Common myeloid progenitor, CD34-positive (primary cell): ENCODE data around the gene CHSY1.

ENCODE experiments used
- CTCF ChIA-PET: fragments of 350-600 bp; sonication (Branson Sonifier 250); formaldehyde crosslinking; loops from one replicate; lab custom pipeline; 2021; ENCODE audit warnings: antibody characterized with exemption; lab: Charles Lee
- POLR2A ChIA-PET: fragments of 350-600 bp; sonication (Branson Sonifier 250); formaldehyde crosslinking; loops from one replicate; lab custom pipeline; 2021; ENCODE audit warnings: antibody characterized with exemption; lab: Charles Lee
- DNase-seq, 3 donors: peaks; one replicate each; pipeline versions ENCODE4 v3.0.0 to v3.0.0-alpha.2; 2013
- H3K27ac ChIP-seq, 2 experiments: 1 replicate in 1 of 2; 2 replicates in 1 of 2; pipeline ENCODE4 v1.7.0; 2013; ENCODE audit warnings: inconsistent platforms in 2 of 2, low read length in 2 of 2, mild to moderate bottlenecking in 2 of 2, low read depth in 1 of 2, moderate library complexity in 1 of 2; ENCODE audit not compliant: severe bottlenecking in 2 of 2, insufficient read depth in 1 of 2, poor library complexity in 1 of 2
- H3K27me3 ChIP-seq, 5 experiments: replicated peaks in 2 of 5; 1 replicate in 3 of 5; 2 replicates in 2 of 5; pipeline versions ENCODE4 v1.6.1 to v1.7.0; 2013; ENCODE audit warnings: low read length in 4 of 5, mild to moderate bottlenecking in 2 of 5, moderate library complexity in 2 of 5, inconsistent platforms in 1 of 5; ENCODE audit not compliant: insufficient read depth in 5 of 5, control insufficient read depth in 4 of 5
- H3K36me3 ChIP-seq, 4 experiments: 1 replicate in 2 of 4; 2 replicates in 2 of 4; pipeline versions ENCODE4 v1.6.1 to v1.7.0; 2013; ENCODE audit warnings: low read length in 3 of 4, control low read depth in 1 of 4, mild to moderate bottlenecking in 1 of 4; ENCODE audit not compliant: control insufficient read depth in 4 of 4, insufficient read depth in 4 of 4
- H3K4me1 ChIP-seq, 4 experiments: 1 replicate in 3 of 4; 2 replicates in 1 of 4; pipeline versions ENCODE4 v1.6.1 to v1.7.1; 2013; ENCODE audit warnings: low read length in 3 of 4, mild to moderate bottlenecking in 3 of 4, control low read depth in 1 of 4, inconsistent platforms in 1 of 4, moderate library complexity in 1 of 4; ENCODE audit not compliant: control insufficient read depth in 4 of 4, insufficient read depth in 4 of 4; ENCODE audit errors: control extremely low read depth in 1 of 4
- H3K4me3 ChIP-seq, 7 experiments: 1 replicate in 4 of 7; 2 replicates in 3 of 7; pipeline versions ENCODE4 v1.5.1 to v1.7.0; 2013; ENCODE audit warnings: mild to moderate bottlenecking in 7 of 7, low read length in 6 of 7, moderate library complexity in 6 of 7, inconsistent platforms in 2 of 7, low read depth in 2 of 7, control low read depth in 1 of 7; ENCODE audit not compliant: insufficient read depth in 4 of 7, control insufficient read depth in 1 of 7; ENCODE audit errors: extremely low read depth in 1 of 7
- H3K9me3 ChIP-seq, 5 experiments: 1 replicate in 4 of 5; 2 replicates in 1 of 5; pipeline versions ENCODE4 v1.6.1 to v1.7.1; 2013; ENCODE audit warnings: low read length in 4 of 5, mild to moderate bottlenecking in 2 of 5, inconsistent platforms in 1 of 5, low read depth in 1 of 5, moderate library complexity in 1 of 5; ENCODE audit not compliant: control insufficient read depth in 4 of 5, insufficient read depth in 2 of 5; ENCODE audit errors: control extremely low read depth in 1 of 5
- WGBS: methylation state at CpG from one replicate; pipeline ENCODE4 v1.1.5; 2013; ENCODE audit not compliant: insufficient coverage; 5-methylcytosine and 5-hydroxymethylcytosine counted together

Gene CHSY1

DNA sequence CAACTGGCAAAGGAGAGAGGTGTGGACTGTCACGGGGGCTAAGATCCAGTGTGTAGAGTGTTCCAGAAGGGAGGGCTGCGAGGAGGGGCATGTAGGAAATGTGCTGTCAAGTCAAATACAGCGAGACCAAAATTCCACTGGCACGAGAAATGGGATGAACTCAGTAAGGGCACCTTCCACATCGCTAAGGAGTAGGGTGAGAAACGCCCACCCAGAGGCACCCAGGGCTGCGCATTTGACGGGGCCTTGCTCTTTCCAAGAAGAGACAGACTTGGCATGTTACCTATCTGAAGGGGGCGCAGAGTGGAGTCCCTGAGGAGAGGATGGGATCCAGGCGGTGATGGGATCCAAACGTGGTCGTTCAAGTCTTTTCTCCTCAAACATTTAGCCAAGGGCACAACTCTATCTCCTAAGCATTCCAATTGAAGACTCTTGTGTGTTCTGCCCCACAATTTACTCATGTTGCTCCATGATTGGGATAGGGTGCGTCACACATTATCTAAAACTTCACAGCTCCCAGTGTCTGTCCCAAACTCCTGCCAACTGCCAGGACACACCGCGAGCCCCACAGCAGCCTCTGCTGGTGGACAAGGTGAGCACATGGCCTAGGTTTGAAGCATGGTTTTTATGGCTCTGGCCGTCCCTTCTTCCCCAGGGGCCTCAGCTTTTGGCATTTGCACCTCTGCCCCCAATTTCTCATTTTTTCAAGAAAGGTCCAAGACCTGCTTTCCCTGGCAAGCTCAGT lies 17.8 kb upstream of the CHSY1 start:
- no peaks in the 10 kb centered on the region for H3K9me3 ChIP-seq
- 93% methylated on average over 14 of the region's 16 CpGs for WGBS
- H3K27ac ChIP-seq: no peak overlapping the region
- no peak for DNase-seq
- H3K36me3 ChIP-seq: peaks cover 17 to 52% (median 44%) of the 10 kb centered on the region in 4 experiments
- H3K4me1 ChIP-seq: peaks cover 0 to 4% (median 0%) of the 10 kb centered on the region in 4 experiments
- no peaks in the 10 kb centered on the region for H3K27me3 ChIP-seq
- H3K4me3 ChIP-seq: no peak overlapping the region
- ChIA-PET CTCF (interaction anchor here (0.6 to 1.8 kb wide), 6 partner anchors 12 to 253 kb away, joined by 3 to 9 read pairs (median 4); no protein-coding TSS in a partner anchor), POLR2A (no interaction called here)

DNA sequence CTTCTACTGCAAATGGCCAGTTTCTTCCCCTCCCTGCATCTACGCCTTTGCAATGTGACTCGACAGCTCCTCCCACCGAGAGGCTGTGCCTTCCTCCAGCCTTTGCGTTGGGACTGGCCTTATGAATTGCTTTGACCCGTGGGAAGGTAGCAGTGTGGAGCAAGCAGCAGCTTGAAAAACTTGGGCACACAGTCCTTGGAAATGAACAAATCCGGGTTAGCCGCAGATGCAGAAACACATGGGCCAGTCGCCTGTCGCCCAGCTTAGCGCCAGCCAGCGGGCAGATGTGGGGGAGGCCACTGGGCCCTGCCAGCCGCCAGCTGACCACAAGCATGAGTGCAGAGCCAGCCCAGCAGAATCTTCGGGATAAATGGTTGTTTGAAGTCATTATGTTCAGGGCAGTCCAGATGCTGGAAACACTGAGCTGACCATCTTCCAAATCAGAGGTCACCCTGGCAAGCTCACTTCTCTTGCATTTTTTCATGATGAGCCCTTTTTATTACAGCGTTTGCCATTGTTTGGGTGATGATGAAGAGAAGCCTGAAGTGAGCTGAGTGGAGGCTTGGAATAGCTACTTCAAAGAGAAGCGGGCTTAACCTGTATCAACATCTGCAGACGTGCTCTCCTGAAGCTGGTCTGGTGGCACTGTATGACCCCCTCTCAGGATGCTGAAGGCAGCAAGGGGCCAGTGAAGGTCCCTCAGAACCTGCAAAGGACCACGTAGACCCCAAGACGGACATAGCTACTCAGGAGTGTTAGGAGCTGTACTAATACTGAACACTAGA lies 15.7 kb upstream of the CHSY1 start:
- POLR2A ChIA-PET: interaction anchor here (0.6 to 1.3 kb wide), 3 partner anchors 9 to 241 kb away, joined by 3 to 4 read pairs (median 3); partner anchors contain the start of gene SNRPA1
- H3K27me3 ChIP-seq: no peaks in the 10 kb centered on the region
- peaks cover 7 to 31% (median 27%) of the 10 kb centered on the region in 4 experiments for H3K36me3 ChIP-seq
- H3K27ac ChIP-seq: no peak overlapping the region
- H3K4me3 ChIP-seq: no peak overlapping the region
- DNase-seq: no peak
- WGBS: 93% methylated on average over 17 of the region's 18 CpGs
- peaks cover 0 to 4% (median 0%) of the 10 kb centered on the region in 4 experiments for H3K4me1 ChIP-seq
- CTCF ChIA-PET: interaction anchor here (0.8 to 2.1 kb wide), 11 partner anchors 9 to 387 kb away, joined by 3 to 13 read pairs (median 4); no protein-coding TSS in a partner anchor
- H3K9me3 ChIP-seq: no peaks in the 10 kb centered on the region

- ChIA-PET POLR2A (no interaction called here), CTCF (interaction anchor here (0.9 to 2.1 kb wide), 7 partner anchors 9 to 388 kb away, joined by 3 to 13 read pairs (median 4); no protein-coding TSS in a partner anchor)
- WGBS: 96% methylated on average over 9 of the region's 9 CpGs
- Histone ChIP-seq H3K9me3 (no peaks in the 10 kb centered on the region), H3K4me3 (no peak overlapping the region), H3K36me3 (peaks cover 4 to 25% (median 21%) of the 10 kb centered on the region in 4 experiments), H3K4me1 (peaks cover 0 to 4% (median 0%) of the 10 kb centered on the region in 4 experiments), H3K27ac (no peak overlapping the region), H3K27me3 (no peaks in the 10 kb centered on the region)
- no peak for DNase-seq
Measured at GRCh38 chr15:101266787-101267186, 14.9 kb upstream of the CHSY1 start.

DNA sequence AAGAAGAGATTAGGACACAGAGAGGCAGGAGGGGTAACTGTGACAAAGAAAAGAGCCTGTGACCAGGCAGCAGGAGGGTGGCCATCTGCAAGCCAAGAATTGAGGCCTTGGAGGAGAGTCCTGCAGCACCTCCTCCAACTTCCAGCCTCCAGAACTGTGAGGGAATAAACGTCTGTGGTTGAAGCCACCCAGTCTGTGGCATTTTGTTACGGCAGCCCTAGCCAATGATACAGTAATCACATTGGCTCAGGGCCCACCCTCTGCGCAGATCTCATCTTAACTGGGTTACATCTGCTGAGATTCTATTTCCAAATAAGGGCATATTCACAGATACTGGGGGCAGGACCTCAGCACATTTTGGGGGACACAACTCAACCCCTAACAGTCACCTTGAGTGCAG lies 14.2 kb upstream of the CHSY1 start:
- POLR2A ChIA-PET: no interaction called here
- Histone ChIP-seq H3K4me1 (peaks cover 0 to 4% (median 0%) of the 10 kb centered on the region in 4 experiments), H3K27ac (no peak overlapping the region), H3K27me3 (no peaks in the 10 kb centered on the region), H3K4me3 (no peak overlapping the region), H3K9me3 (no peaks in the 10 kb centered on the region), H3K36me3 (peaks cover 4 to 17% (median 14%) of the 10 kb centered on the region in 4 experiments)
- CTCF ChIA-PET: interaction anchor here (0.6 to 2.1 kb wide), 6 partner anchors 8 to 376 kb away, joined by 3 to 13 read pairs (median 4); no protein-coding TSS in a partner anchor
- no peak for DNase-seq
- WGBS: 86% methylated on average over 2 of the region's 3 CpGs

DNA sequence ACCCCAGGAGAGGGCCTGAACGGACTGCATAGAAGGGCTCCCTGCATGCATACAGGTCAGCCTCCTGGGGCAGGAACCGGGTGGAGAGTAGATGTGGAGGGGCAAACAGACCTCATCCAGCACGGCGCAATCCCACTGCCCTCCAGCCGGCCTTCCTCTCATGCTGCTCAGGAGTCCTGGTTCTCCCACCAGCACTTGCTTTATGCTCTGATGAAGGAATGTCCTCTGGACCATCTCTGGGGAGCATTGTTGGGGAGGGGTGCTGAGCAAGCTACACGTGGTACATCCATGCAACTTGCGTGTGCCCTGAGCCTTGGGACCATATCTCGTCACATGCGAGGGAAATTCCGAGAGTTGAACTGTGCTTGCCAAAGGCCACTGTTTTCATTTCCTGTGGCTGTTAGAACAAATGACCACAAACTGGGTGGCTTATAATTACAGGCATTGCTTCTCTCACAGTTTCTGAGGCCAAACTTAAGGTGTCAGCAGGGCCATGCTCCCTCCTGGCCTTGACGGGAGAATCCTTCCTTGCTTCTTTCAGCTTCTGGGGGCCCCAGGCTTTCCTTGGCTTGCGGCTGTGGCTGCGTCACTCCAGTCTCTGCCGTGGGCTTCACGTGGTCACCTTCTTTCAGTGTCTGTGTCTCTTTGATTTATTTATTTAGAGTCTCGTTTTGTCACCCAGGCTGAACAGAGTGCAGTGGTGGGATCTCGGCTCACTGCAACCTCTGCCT lies 13.2 kb upstream of the CHSY1 start:
- H3K36me3 ChIP-seq: peaks cover 0 to 9% (median 6%) of the 10 kb centered on the region in 4 experiments
- no peaks in the 10 kb centered on the region for H3K27me3 ChIP-seq
- peaks cover 0 to 4% (median 0%) of the 10 kb centered on the region in 4 experiments for H3K4me1 ChIP-seq
- ChIA-PET CTCF (interaction anchor here (1.3 to 1.7 kb wide), 2 partner anchors 9 to 24 kb away, joined by 3 to 5 read pairs; no protein-coding TSS in a partner anchor), POLR2A (no interaction called here)
- H3K27ac ChIP-seq: no peak overlapping the region
- no peaks in the 10 kb centered on the region for H3K9me3 ChIP-seq
- no peak overlapping the region for H3K4me3 ChIP-seq
- 94% methylated on average over 16 of the region's 17 CpGs for WGBS
- DNase-seq: no peak

DNA sequence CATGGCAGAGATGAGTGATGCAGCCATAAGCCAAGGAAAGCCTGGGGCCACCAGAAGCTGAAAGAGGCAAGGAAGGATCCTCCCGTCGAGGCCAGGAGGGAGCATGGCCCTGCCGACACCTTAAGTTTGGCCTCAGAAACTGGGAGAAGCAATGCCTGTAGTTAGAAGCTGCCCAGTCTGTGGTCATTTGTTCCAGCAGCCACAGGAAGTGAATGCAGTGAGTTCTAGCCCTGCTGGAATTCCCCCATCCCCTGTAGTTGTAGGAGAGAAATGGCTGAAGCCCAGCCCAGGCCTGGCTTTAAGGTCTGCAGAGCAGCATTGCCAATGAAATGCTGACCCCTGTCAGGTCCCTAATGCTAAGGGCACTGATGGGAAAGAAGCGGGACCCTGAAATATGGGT lies 12.2 kb upstream of the CHSY1 start:
- Histone ChIP-seq H3K4me1 (peaks cover 0 to 4% (median 0%) of the 10 kb centered on the region in 4 experiments), H3K36me3 (peaks cover 0 to 4% (median under 1%) of the 10 kb centered on the region in 4 experiments), H3K27me3 (no peaks in the 10 kb centered on the region), H3K27ac (no peak overlapping the region), H3K4me3 (no peak overlapping the region), H3K9me3 (no peaks in the 10 kb centered on the region)
- DNase-seq: no peak
- CTCF ChIA-PET: interaction anchor here (1.0 to 5.2 kb wide), 4 partner anchors 10 to 252 kb away, joined by 3 to 42 read pairs (median 4); no protein-coding TSS in a partner anchor
- 95% methylated on average over 4 of the region's 4 CpGs for WGBS
- POLR2A ChIA-PET: no interaction called here
